HCT116 (cell line): Measurements from ENCODE around the gene GSTA4. TPM values are rescaled to one million over a fixed set of nuclear protein-coding genes. Genes with fewer than 3 reads are reported as not detected.

Source experiments
- ATAC-seq: fragments of 200-7000 bp; cut with Tn5 transposase; 2 replicates; pipeline ENCODE4 v1.9.1; 2020; ENCODE audit warnings: mild to moderate bottlenecking, moderate library complexity
- BruUV-seq: library from RNA; stranded (reverse); fragments of 400-500 nt; replicated peaks from 2 replicates; lab custom pipeline; 2021; lab: Mats Ljungman, UMichigan
- CTCF ChIA-PET: fragments of 300-600 bp; sonication (Branson Sonifier 250); formaldehyde crosslinking; loops from one replicate; lab custom pipeline; 2021; ENCODE audit warnings: antibody characterized with exemption; lab: Charles Lee
- POLR2A ChIA-PET: fragments of 300-600, 350-600 bp; sonication (Branson Sonifier 250); formaldehyde crosslinking; loops from one replicate; lab custom pipeline; 2021; ENCODE audit warnings: antibody characterized with exemption; lab: Charles Lee
- RAD21 ChIA-PET, 2 experiments: fragments of 300-600 bp; sonication (Branson Sonifier 250); formaldehyde crosslinking; loops; one replicate each; lab custom pipeline; 2023; ENCODE audit warnings: low total read pairs in 2 of 2; ENCODE audit not compliant: uncharacterized antibody in 2 of 2, unreplicated experiment in 2 of 2, low non-redundant PET in 1 of 2; lab: Charles Lee
- DNase-seq: peaks from one replicate; pipeline ENCODE4 v3.0.0-alpha.2; 2010; ENCODE audit warnings: low read depth, low spot score
- H2AFZ ChIP-seq: fragments of 200-600 bp; shearing (Covaris generic), sonication (generic); 2 replicates; pipeline ENCODE4 v1.6.1; 2017; ENCODE audit warnings: low read depth, mixed run types, mixed read lengths, antibody characterized with exemption, low read length; ENCODE audit not compliant: poor library complexity, severe bottlenecking
- H3K27ac ChIP-seq: 2 replicates; pipeline ENCODE4 v1.5.1; 2012; ENCODE audit warnings: low read depth, low read length
- H3K27me3 ChIP-seq: fragments of 200-600 bp; sonication (generic); 2 replicates; pipeline ENCODE4 v1.6.1; 2016; ENCODE audit warnings: mixed run types, low read length, mixed read lengths; ENCODE audit not compliant: insufficient read depth
- H3K36me3 ChIP-seq, 2 experiments: fragments of 200-500 bp in 1 of 2; fragments of 200-600 bp in 1 of 2; sonication (Bioruptor generic) in 1 of 2; sonication (generic) in 1 of 2; 2 replicates each; pipeline versions ENCODE4 v1.5.1 to v1.6.1; 2014 to 2016; ENCODE audit warnings: low read length in 2 of 2, inconsistent platforms in 1 of 2, mixed read lengths in 1 of 2, mixed run types in 1 of 2; ENCODE audit not compliant: insufficient read depth in 2 of 2, control insufficient read depth in 1 of 2
- H3K4me1 ChIP-seq, 2 experiments: fragments of 200-600 bp in 1 of 2; sonication (generic) in 1 of 2; 2 replicates each; pipeline versions ENCODE4 v1.5.1 to v1.6.1; 2012 to 2017; ENCODE audit warnings: low read length in 2 of 2, inconsistent platforms in 1 of 2, mild to moderate bottlenecking in 1 of 2, mixed read lengths in 1 of 2, mixed run types in 1 of 2, moderate library complexity in 1 of 2; ENCODE audit not compliant: insufficient read depth in 2 of 2, control insufficient read depth in 1 of 2
- H3K4me2 ChIP-seq: fragments of 200-600 bp; sonication (generic); 2 replicates; pipeline ENCODE4 v1.6.1; 2017; ENCODE audit warnings: mixed run types, low read length, mixed read lengths
- H3K4me3 ChIP-seq, 2 experiments: fragments of 200-600 bp in 1 of 2; sonication (generic) in 1 of 2; replicated peaks in 1 of 2; 2 replicates each; pipeline ENCODE4 v1.5.1; 2011 to 2016; ENCODE audit warnings: low read length in 2 of 2, control low read depth in 1 of 2, low read depth in 1 of 2, mild to moderate bottlenecking in 1 of 2, mixed read lengths in 1 of 2, mixed run types in 1 of 2
- H3K79me2 ChIP-seq: fragments of 200-600 bp; sonication (generic); 2 replicates; pipeline ENCODE4 v1.6.1; 2017; ENCODE audit warnings: mild to moderate bottlenecking, mixed run types, low read length, moderate library complexity, mixed read lengths; ENCODE audit not compliant: insufficient read depth
- H3K9ac ChIP-seq: fragments of 200-600 bp; sonication (generic); 2 replicates; pipeline ENCODE4 v1.6.1; 2016; ENCODE audit warnings: low read length, mixed read lengths
- H3K9me2 ChIP-seq: fragments of 200-600 bp; sonication (generic), shearing (Covaris generic); 2 replicates; pipeline ENCODE4 v1.6.1; 2017; ENCODE audit warnings: mixed run types, mild to moderate bottlenecking, moderate library complexity; ENCODE audit not compliant: insufficient read depth
- H3K9me3 ChIP-seq, 2 experiments: fragments of 200-500 bp in 1 of 2; fragments of 200-600 bp in 1 of 2; sonication (Bioruptor generic) in 1 of 2; sonication (generic) in 1 of 2; 2 replicates each; pipeline ENCODE4 v1.6.1; 2014 to 2017; ENCODE audit warnings: low read length in 2 of 2, mixed read lengths in 2 of 2, inconsistent platforms in 1 of 2, low read depth in 1 of 2, mild to moderate bottlenecking in 1 of 2, mixed run types in 1 of 2, moderate library complexity in 1 of 2; ENCODE audit not compliant: control insufficient read depth in 1 of 2, insufficient read depth in 1 of 2
- H4K20me1 ChIP-seq: fragments of 200-600 bp; sonication (generic), shearing (Covaris generic); 2 replicates; pipeline ENCODE4 v1.6.1; 2017; ENCODE audit warnings: mixed run types, mild to moderate bottlenecking, moderate library complexity; ENCODE audit not compliant: insufficient read depth
- EGR1 ChIP-seq: IDR thresholded peaks from 2 replicates; pipeline ENCODE4 v1.6.1; 2012; ENCODE audit warnings: low read depth
- ELF1 ChIP-seq: IDR thresholded peaks from 2 replicates; pipeline ENCODE4 v1.6.1; 2012; ENCODE audit warnings: low read depth, borderline replicate concordance
- EZH2phosphoT487 ChIP-seq: fragments of 200-600 bp; IDR thresholded peaks from 2 replicates; pipeline ENCODE4 v1.6.1; 2018; ENCODE audit warnings: antibody characterized with exemption, borderline replicate concordance
- JUND ChIP-seq: IDR thresholded peaks from 2 replicates; pipeline ENCODE4 v1.6.1; 2012
- RAD21 ChIP-seq: IDR thresholded peaks from 2 replicates; pipeline ENCODE4 v1.6.1; 2012; ENCODE audit warnings: low read depth, mild to moderate bottlenecking
- SRF ChIP-seq: IDR thresholded peaks from 2 replicates; pipeline ENCODE4 v1.6.1; 2012; ENCODE audit warnings: low read depth
- YY1 ChIP-seq: IDR thresholded peaks from 2 replicates; pipeline ENCODE4 v1.6.1; 2011; ENCODE audit warnings: low read length, low read depth, moderate library complexity, mild to moderate bottlenecking; ENCODE audit not compliant: insufficient replicate concordance; ENCODE audit errors: extremely low read depth
- ZNF274 ChIP-seq: fragments of 200-500 bp; sonication (Bioruptor generic); IDR thresholded peaks from 2 replicates; pipeline ENCODE4 v1.6.1; 2014; ENCODE audit warnings: mild to moderate bottlenecking, low read depth, low read length, inconsistent platforms
- intact Hi-C: fragments of 100-400 bp; cut with micrococcal nuclease; formaldehyde crosslinking; loops from 2 replicates; pipeline ENCODE4 v1.10.0; 2022
- total RNA-seq: library from RNA; stranded (reverse); gene quantifications from one replicate; pipeline ENCODE4 v1.2.1, GENCODE V29; 2021; ENCODE audit not compliant: unreplicated experiment
- TF ChIP-seq, protein P1 (sequence below): IDR thresholded peaks from 2 replicates; pipeline ENCODE4 v1.6.1; 2012; ENCODE audit warnings: low read depth
- TF ChIP-seq, protein P2 (sequence below): IDR thresholded peaks from 2 replicates; pipeline ENCODE4 v1.6.1; 2012

Gene GSTA4
- total RNA-seq, 1 experiment from 2014 or later: 2.2 TPM

DNA sequence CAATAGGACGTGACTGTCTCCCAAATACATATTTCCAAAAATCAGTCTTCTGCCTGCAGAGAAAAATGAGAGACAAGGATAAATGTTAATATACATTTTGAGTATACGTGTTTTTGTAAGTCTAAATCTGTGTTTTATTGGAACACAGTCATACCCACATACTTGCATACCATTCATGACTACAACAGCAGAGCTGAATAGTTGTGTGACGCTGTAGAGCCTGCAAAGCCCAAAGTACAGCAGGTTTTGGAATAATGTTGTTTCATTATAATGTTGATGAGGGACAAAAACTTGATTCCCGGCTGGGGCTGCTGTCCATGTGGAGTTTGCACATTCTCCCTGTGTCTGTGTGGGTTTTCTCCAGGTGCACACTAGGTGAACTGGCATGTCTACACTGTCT, 46.3 kb upstream of the GSTA4 start:
- TF ChIP-seq, protein P1, sequence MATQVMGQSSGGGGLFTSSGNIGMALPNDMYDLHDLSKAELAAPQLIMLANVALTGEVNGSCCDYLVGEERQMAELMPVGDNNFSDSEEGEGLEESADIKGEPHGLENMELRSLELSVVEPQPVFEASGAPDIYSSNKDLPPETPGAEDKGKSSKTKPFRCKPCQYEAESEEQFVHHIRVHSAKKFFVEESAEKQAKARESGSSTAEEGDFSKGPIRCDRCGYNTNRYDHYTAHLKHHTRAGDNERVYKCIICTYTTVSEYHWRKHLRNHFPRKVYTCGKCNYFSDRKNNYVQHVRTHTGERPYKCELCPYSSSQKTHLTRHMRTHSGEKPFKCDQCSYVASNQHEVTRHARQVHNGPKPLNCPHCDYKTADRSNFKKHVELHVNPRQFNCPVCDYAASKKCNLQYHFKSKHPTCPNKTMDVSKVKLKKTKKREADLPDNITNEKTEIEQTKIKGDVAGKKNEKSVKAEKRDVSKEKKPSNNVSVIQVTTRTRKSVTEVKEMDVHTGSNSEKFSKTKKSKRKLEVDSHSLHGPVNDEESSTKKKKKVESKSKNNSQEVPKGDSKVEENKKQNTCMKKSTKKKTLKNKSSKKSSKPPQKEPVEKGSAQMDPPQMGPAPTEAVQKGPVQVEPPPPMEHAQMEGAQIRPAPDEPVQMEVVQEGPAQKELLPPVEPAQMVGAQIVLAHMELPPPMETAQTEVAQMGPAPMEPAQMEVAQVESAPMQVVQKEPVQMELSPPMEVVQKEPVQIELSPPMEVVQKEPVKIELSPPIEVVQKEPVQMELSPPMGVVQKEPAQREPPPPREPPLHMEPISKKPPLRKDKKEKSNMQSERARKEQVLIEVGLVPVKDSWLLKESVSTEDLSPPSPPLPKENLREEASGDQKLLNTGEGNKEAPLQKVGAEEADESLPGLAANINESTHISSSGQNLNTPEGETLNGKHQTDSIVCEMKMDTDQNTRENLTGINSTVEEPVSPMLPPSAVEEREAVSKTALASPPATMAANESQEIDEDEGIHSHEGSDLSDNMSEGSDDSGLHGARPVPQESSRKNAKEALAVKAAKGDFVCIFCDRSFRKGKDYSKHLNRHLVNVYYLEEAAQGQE: no peak
- TF ChIP-seq RAD21: no peak
- no peak for TF ChIP-seq EGR1
- TF ChIP-seq, all 23 proteins: peak for 0
- no peak for ATAC-seq
- no peak overlapping the region for H2AFZ ChIP-seq
- no peaks in the 10 kb centered on the region for H3K27me3 ChIP-seq
- H3K4me2 ChIP-seq: peak overlapping the region; percentile 75
- no peak overlapping the region for H3K9ac ChIP-seq
- H3K9me3 ChIP-seq: no peaks in the 10 kb centered on the region
- no peaks in the 10 kb centered on the region for H4K20me1 ChIP-seq
- BruUV-seq: no TSS peak
- POLR2A ChIA-PET: no interaction called here
- peaks cover 2 to 8% of the 10 kb centered on the region in 2 experiments; a peak in 1 of 4 replicates for H3K36me3 ChIP-seq
- no peaks in the 10 kb centered on the region for H3K9me2 ChIP-seq
- intact Hi-C loops: no loop called here
- RAD21 ChIA-PET: no interaction called here
- peak overlapping the region; percentile 17; the same call in 1 of the 2 replicates for H3K27ac ChIP-seq
- DNase-seq: no peak
- H3K79me2 ChIP-seq: no peaks in the 10 kb centered on the region
- CTCF ChIA-PET: interaction anchor here (2.3 kb wide), 1 partner anchor 45 kb away, joined by 10 read pairs; no protein-coding TSS in a partner anchor
- H3K4me3 ChIP-seq: no peak overlapping the region
- peaks cover 30 to 41% of the 10 kb centered on the region in 2 experiments for H3K4me1 ChIP-seq

DNA sequence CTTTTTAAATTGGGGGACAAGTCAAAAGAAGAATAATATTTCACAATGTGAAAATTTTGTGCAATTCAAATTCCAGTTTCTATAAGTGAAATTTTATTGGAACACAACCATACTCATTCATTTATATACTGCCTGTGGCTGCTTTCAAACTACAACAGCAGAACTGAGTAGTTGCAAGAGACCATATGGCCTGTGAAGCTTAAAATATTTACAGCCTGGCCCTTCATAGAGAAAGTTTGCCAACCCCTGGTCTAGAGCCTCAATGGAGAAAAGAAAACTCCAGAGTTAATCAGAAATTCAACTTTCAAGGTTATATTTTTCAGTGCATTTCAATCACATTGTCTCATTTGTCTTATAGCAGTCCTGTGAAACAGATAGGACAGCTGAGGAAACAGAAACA, 43.5 kb upstream of the GSTA4 start:
- DNase-seq (no peak), ATAC-seq (no peak)
- Histone ChIP-seq H3K9me3 (no peaks in the 10 kb centered on the region), H2AFZ (no peak overlapping the region), H3K4me3 (no peak overlapping the region), H3K9ac (no peak overlapping the region), H3K27ac (no peak overlapping the region), H3K79me2 (no peaks in the 10 kb centered on the region), H3K27me3 (no peaks in the 10 kb centered on the region), H4K20me1 (no peaks in the 10 kb centered on the region), H3K36me3 (peaks cover 2 to 8% of the 10 kb centered on the region in 2 experiments; a peak in 1 of 4 replicates), H3K4me2 (no peak overlapping the region), H3K9me2 (no peaks in the 10 kb centered on the region), H3K4me1 (peaks cover 20 to 33% of the 10 kb centered on the region in 2 experiments)
- ChIA-PET POLR2A (interaction anchor here (1.7 kb wide), 1 partner anchor 10 kb away, joined by 4 read pairs; no protein-coding TSS in a partner anchor), RAD21 (no interaction called here), CTCF (no interaction called here)
- no TSS peak for BruUV-seq
- TF ChIP-seq YY1 (no peak), EZH2phosphoT487 (no peak), ZNF274 (no peak), JUND (no peak), SRF (no peak), ELF1 (no peak)
- TF ChIP-seq, protein P2, sequence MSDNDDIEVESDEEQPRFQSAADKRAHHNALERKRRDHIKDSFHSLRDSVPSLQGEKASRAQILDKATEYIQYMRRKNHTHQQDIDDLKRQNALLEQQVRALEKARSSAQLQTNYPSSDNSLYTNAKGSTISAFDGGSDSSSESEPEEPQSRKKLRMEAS: no peak
- TF ChIP-seq, protein P1: no peak
- intact Hi-C loops: no loop called here
